ENCODE measurements around the gene RPS6KA4.
A peak's percentile ranks its signal among the peaks of the same experiment; 100 is the strongest.

RPS6KA4 gene

DNA sequence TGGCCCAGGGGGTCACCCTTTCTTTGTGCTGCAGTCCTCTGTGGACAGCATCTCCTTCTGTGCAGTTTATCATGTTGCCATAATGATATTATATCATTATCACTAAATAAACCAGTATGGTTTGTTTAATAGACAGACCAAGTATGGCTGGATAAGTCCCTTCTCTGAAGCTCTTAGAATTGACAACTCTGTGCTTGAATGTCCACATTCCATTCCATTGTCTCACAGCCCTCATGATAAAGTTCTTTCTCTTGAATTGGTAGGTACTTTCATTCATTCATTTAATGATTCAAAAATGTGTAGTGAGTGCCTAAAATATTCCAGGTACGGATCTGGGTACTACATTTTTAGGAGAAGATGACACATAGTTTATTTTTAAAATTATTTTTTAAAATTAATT, 7.8 kb downstream of the RPS6KA4 start:
- DNase-seq (ENCODE audit: low spot score), result no peak

DNA sequence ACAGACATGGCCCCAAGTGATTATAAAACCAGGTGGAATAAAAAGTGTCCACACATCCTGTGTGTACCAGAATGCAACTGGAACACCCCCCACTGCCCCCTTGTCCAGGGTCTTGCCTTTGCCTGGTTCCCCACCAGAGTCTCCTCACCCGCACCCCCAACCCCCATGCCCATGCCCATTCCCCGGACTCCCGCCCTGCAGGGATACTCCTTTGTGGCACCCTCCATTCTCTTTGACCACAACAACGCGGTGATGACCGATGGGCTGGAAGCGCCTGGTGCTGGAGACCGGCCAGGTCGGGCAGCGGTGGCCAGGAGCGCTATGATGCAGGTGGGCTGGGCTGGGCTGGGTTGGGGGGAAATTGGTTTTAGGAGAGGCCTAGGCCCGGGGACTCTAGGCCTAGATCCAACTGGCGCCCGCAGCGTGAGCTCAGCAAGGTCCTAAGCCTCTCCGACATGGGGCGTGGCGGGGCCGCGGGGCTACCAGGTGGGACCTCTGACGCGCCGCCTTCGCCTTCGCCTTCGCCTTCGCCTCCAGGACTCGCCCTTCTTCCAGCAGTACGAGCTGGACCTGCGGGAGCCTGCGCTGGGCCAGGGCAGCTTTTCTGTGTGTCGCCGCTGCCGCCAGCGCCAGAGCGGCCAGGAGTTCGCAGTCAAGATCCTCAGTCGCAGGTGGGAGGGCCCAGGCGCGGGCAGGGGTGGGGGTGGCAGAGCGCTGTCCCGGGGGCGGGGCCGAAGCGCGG, 9.1 kb downstream of the RPS6KA4 start:
- DNase-seq (ENCODE audit: low spot score), result no peak

- DNase-seq (ENCODE audit: low spot score), result no peak
Measured at GRCh38 chr11:64368673-64369074, 9.7 kb downstream of the RPS6KA4 start.

DNA sequence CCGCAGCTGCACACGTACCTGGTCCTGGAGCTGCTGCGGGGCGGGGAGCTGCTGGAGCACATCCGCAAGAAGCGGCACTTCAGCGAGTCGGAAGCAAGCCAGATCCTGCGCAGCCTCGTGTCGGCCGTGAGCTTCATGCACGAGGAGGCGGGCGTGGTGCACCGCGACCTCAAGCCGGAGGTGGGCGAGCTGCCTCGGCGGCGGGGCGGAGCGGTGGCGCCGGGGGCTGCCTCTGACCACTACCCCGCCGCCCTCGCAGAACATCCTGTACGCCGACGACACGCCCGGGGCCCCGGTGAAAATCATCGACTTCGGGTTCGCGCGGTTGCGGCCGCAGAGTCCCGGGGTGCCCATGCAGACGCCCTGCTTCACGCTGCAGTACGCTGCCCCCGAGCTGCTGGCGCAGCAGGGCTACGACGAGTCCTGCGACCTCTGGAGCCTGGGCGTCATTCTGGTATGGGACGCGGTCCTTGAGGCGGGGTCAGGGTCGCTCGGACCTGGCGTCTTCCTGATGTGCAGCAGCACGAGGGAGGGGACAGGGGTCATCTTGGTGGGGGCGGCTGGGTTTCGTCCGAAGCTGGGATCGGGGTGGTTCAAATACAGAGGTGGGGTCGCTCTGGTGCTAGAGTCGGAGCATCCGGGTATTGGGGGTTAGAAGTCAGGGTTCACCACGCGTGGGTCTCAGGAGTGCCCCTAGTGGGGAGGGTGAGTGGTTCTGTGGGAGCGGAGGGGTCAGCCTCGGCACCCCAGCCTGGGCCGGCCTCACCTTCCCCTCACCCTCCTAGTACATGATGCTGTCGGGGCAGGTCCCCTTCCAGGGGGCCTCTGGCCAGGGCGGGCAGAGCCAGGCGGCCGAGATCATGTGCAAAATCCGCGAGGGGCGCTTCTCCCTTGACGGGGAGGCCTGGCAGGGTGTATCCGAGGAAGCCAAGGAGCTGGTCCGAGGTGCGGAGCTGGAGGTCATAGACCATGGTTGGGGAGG, 10.8 kb downstream of the RPS6KA4 start:
- no peak for DNase-seq (ENCODE audit: low spot score)

DNA sequence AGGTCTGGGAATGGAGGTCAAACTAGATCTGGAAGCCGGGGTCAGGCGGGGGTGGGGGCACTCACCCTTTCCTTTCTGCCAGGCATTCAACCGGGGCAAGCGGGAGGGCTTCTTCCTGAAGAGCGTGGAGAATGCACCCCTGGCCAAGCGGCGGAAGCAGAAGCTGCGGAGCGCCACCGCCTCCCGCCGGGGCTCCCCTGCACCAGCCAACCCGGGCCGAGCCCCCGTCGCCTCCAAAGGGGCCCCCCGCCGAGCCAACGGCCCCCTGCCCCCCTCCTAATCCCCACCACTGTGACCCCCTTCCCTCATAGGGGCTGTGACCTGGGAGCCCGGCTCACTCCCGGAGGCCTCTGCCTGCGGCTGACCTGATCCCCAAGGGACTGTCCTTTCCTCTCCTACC, 12.2 kb downstream of the RPS6KA4 start:
- DNase-seq (ENCODE audit: low spot score), result no peak

DNA sequence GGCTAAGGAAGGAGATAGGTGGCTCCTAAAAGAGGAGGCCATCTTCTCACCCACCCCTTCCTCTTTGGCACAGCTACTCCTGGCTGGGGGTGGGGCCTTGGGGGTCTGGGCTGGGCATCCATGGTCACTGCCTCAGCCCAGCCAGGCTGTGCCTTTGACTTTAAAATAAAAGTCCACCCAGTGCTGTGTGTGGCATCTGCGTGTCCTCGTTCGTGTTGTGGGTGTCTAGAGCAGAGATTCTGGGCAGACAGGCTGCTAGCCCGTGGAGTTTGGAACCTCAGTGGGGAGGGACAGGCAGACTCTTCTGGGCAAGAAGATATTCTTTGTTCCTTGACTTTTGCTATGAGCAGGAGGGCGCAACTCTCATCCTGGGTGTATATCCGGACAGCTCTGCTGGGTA, 13.1 kb downstream of the RPS6KA4 start:
- no peak for DNase-seq (ENCODE audit: low spot score)

GRCh38 chr11:64372802-64373597, 14.0 kb downstream of the RPS6KA4 start:
- peak; percentile 65 for DNase-seq (ENCODE audit: low spot score)

GRCh38 chr11:64373598-64373974, 14.6 kb downstream of the RPS6KA4 start:
- DNase-seq (ENCODE audit: low spot score), result no peak

DNA sequence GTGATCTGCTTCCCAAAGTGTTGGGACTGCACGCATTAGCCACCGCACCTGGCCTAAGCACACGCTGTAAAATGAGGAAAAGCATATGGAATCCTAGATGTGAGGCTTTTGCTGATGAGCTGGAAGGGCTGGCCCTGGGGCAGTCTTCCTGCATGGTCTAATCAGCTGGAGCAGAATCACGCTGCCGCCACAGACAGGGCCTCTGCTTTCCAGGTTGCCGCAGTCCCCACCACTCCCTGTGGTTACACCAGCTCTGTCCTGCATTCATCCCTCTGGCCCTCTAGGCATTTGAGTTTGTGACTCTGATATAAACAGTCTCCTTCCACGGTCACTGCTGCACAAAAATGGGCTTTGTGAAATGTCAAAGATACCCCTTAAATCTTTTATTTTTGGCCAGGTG, 17.1 kb downstream of the RPS6KA4 start:
- no peak for DNase-seq (ENCODE audit: low spot score)

DNA sequence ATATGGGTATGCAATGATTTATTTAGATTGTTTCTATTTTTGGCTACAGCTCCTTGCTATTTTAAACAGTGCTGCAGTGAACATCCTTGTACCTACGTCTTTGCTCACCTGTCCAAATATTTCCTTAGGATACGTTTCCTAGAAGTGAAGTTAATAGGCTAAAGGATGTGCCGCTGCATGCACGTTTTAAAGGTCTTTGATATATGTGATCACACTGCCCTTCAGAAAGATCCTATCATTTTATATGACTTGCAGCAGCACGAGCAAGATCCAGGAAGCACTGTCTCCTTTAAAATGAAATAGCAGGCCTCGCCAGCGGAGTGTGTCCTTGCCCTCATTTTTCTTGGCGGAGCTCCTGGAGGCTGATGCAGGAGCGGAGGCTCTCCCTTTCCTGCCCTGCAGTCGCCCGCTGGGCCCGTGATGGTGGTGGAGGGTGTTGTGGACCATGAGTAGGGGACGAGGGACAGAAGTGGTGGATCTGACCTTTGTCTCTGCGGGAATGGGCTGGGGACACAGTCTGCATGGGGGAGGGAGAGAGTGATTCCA, 19.4 kb downstream of the RPS6KA4 start:
- no peak for DNase-seq (ENCODE audit: low spot score)

DNA sequence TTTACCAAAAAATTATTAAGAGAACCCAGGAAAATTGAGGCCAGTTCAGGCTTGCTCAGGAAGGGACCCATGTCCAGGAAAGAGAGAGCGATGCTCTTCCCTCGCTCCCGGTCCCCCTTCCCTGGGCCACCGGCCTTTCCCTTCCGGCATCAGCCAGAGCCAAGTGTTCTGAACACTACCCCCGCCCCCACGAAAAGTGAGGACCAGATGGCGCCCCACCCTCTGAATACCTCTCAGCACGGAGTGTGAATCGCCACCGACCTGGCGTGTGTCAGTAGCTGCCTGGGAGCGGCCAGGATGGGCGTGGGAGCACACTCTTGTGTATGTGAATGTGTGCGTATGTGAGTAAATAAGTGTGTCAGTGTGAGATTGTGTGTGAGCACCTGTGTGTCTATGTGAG, 20.2 kb downstream of the RPS6KA4 start:
- no peak for DNase-seq (ENCODE audit: low spot score)

DNA sequence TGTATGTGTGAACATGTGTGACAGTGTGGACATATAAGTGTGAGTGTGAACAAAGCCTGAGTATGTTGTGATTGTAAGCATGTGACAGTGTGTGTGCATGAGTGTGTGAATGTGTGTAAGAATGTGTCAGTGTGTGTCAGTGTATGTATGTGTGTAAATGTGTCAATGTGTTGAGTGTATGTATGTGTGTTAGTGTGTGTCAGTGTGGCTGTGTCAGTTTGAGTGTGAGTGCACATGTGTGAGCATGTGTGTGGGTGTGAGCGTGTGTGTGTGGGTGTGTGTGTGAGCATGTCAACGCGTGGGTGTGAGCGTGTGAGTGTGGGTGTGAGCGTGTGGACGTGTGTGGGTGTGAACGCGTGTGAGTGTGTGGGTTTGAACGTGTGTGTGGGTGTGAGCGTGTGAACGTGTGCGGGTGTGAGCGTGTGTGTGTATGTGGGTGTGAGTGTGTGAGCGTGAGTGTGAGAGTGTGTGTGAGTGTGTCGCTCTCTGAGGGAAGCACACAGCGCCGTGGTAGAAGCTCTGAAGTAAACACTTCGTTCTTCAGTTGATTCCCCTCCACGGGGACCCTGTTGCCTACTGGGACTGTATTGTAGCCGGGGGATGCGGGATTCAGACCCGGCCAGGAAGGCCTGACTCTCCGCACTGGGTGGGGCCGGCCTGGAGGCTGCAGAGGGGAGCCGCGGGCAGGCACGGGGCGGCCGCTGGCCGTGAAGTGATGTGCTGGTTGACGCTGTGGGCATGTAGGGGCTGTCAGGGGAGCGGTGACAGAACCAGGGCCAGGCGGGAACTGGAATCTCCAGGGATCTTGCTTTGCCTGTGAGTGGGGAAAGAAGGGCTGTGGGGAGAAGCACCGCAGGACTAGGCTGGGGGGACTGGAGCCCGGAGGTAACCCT, 21.1 kb downstream of the RPS6KA4 start:
- DNase-seq (ENCODE audit: low spot score), result no peak

- no peak for DNase-seq (ENCODE audit: low spot score)
Measured at GRCh38 chr11:64381350-64381749, 22.4 kb downstream of the RPS6KA4 start.

- DNase-seq (ENCODE audit: low spot score), result no peak
Measured at GRCh38 chr11:64382047-64382446, 23.1 kb downstream of the RPS6KA4 start.

DNA sequence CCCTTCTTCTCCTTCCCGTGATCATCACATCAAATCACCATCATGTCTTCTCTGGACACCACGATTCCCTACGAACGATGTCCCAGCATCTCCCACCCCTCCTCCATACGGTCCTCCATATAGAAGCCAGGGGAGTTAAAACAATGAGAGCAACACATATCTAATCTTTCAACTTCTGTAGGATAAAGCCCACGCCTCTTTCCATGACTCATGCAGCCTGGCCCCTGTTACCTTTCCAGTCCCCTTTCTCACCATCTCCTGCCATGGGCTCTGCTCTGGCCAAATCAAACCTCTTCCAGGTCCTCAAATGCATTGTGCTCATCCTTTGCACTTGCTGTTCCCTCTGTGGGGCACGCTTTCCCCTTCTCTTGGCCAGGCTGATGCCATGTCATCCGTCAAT, 23.6 kb downstream of the RPS6KA4 start:
- DNase-seq (ENCODE audit: low spot score), result no peak

DNA sequence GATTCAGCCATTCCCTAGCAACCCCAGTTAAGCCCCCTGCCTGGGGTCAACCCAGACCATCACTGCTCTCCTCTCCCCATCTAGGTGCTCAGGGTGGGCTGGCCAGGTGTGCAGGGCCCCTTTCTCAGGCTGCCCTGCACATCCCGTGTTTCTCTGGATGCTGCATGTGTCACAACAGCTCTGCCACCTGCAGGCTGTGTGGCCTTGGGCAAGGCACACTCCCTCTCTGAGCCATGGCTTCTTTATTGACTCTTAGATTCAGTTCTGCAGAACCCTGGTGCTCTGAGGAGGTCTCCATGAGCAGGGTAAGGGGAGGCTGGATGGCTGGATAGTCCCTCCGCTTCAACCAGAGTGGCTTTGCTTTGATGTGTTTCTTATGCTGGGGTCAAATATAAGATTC, 24.6 kb downstream of the RPS6KA4 start:
- no peak for DNase-seq (ENCODE audit: low spot score)

- no peak for DNase-seq (ENCODE audit: low spot score)
Measured at GRCh38 chr11:64384028-64384737, 25.2 kb downstream of the RPS6KA4 start.

DNA sequence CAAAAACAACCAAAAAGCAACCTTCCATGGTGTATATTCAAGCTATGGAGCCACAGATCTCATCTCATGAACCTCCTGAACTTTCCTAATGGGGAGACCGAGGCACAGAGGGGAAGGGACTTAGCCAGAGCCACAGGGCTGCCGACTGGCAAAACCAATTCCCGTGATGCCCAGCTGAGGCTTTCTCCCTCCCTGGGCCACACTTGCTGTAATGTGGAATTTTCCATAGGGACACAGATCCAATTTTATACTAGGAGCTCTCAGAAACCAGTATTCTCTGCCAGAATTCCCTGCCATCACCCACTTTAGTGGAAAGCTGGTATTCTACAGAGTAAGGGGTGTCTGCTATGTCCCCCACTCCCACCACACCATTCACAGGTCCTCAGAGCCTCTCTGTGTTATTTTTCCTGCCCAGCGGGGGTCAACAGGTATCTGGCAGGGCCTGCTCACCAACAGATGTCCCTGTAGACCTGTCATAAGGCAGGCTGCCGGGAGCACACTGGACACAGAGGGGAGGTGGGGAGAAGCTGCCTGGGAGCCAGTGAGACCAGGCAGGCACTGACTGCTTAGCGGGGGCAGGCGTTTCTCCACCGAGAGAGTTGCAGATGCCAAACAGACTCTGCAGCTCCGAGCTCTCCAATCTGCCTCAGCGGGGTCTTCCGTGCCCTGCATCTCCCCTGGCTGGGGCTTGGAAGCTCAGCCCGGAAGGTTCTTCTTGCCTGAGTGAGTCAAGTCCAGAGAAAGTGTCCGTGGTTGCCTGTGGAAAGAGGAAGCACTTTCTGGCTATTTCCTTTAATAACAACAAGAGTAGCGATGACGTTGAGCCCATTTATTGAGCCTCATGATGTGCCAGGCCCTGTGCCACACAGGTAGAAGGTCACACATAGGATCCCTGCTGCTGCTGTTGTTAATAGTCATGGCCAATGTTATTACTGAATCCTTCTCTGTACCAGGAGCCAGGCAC, 26.3 kb downstream of the RPS6KA4 start:
- DNase-seq (ENCODE audit: low spot score), result no peak
